Subcutaneous abdominal adipose tissue (tissue), 5 donors: ENCODE data around the gene KDELR1.
"Not testable (repeated sequence)": the region's sequence is repeated elsewhere in the genome, so short reads cannot be mapped to it uniquely, and the experiment has no call there.

Source experiments
- H3K27ac ChIP-seq: one replicate; pipeline ENCODE4 v1.7.0; 2013; ENCODE audit warnings: low read depth, mild to moderate bottlenecking, inconsistent platforms, low read length, moderate library complexity
- H3K27me3 ChIP-seq, 5 donors: one replicate each; pipeline ENCODE4 v1.7.0; 2013; ENCODE audit warnings: low read length in 5 of 5, inconsistent platforms in 1 of 5; ENCODE audit not compliant: control insufficient read depth in 5 of 5, insufficient read depth in 4 of 5
- H3K36me3 ChIP-seq, 5 donors: one replicate each; pipeline ENCODE4 v1.7.0; 2013; ENCODE audit warnings: low read length in 5 of 5; ENCODE audit not compliant: control insufficient read depth in 5 of 5, insufficient read depth in 5 of 5
- H3K4me1 ChIP-seq, 5 donors: one replicate each; pipeline ENCODE4 v1.7.0; 2013; ENCODE audit warnings: low read length in 5 of 5, mild to moderate bottlenecking in 3 of 5, moderate library complexity in 1 of 5; ENCODE audit not compliant: control insufficient read depth in 5 of 5, insufficient read depth in 5 of 5
- H3K4me3 ChIP-seq, 5 donors: one replicate each; pipeline ENCODE4 v1.7.0; 2013; ENCODE audit warnings: low read length in 5 of 5, low read depth in 1 of 5
- H3K9ac ChIP-seq, 5 donors: one replicate each; pipeline ENCODE4 v1.7.0; 2013; ENCODE audit warnings: low read length in 5 of 5, mild to moderate bottlenecking in 4 of 5, moderate library complexity in 3 of 5
- H3K9me3 ChIP-seq, 5 donors: one replicate each; pipeline ENCODE4 v1.7.0; 2013; ENCODE audit warnings: low read length in 5 of 5; ENCODE audit not compliant: control insufficient read depth in 5 of 5
- donor health status: healthy.
- donor health status: healthy.
- donor health status: healthy.
- donor health status: healthy.
- donor health status: healthy.

Gene KDELR1

GRCh38 chr19:48392006-48392344, 624 bp upstream of the KDELR1 start:
- Histone ChIP-seq H3K36me3 (peaks cover 6 to 25% (median 21%) of the 10 kb centered on the region in 5 donors), H3K4me1 (peaks cover 2 to 26% (median 17%) of the 10 kb centered on the region in 5 donors), H3K27me3 (peaks cover 31 to 44% (median 37%) of the 10 kb centered on the region in 5 donors)
- not testable (repeated sequence) for H3K9me3 ChIP-seq, H3K27ac ChIP-seq, H3K4me3 ChIP-seq, H3K9ac ChIP-seq

- Histone ChIP-seq H3K36me3 (peaks cover 6 to 36% (median 34%) of the 10 kb centered on the region in 5 donors), H3K27ac (peak overlapping the region; percentile 90), H3K9ac (peak overlapping the region; percentile 93 to 100 (median 99)), H3K9me3 (no peaks in the 10 kb centered on the region), H3K27me3 (peaks cover 17 to 29% (median 23%) of the 10 kb centered on the region in 5 donors), H3K4me1 (peaks cover 2 to 26% (median 17%) of the 10 kb centered on the region in 5 donors), H3K4me3 (peak overlapping the region; percentile 90 to 96 (median 93))
Measured at GRCh38 chr19:48390188-48391099, 907 bp downstream of the KDELR1 start.

GRCh38 chr19:48386981-48387380, 4.4 kb downstream of the KDELR1 start:
- H3K36me3 ChIP-seq, result peaks cover 6 to 69% (median 65%) of the 10 kb centered on the region in 5 donors
- H3K9me3 ChIP-seq, result no peaks in the 10 kb centered on the region
- H3K4me3 ChIP-seq, result no peak overlapping the region
- H3K27me3 ChIP-seq, result no peaks in the 10 kb centered on the region
- H3K27ac ChIP-seq, result no peak overlapping the region
- no peak overlapping the region for H3K9ac ChIP-seq
- peaks cover 2 to 18% (median 13%) of the 10 kb centered on the region in 5 donors for H3K4me1 ChIP-seq

- Histone ChIP-seq H3K4me3 (no peak overlapping the region), H3K9me3 (no peaks in the 10 kb centered on the region), H3K9ac (no peak overlapping the region), H3K4me1 (peaks cover 2 to 13% (median 8%) of the 10 kb centered on the region in 5 donors), H3K27ac (no peak overlapping the region), H3K27me3 (no peaks in the 10 kb centered on the region), H3K36me3 (peaks cover 6 to 80% (median 72%) of the 10 kb centered on the region in 5 donors)
Measured at GRCh38 chr19:48385461-48386087, 5.8 kb downstream of the KDELR1 start.

GRCh38 chr19:48382286-48382685, 9.1 kb downstream of the KDELR1 start:
- Histone ChIP-seq H3K4me1 (no peaks in the 10 kb centered on the region), H3K9ac (no peak overlapping the region), H3K36me3 (peaks cover 0 to 58% (median 52%) of the 10 kb centered on the region in 5 donors), H3K27me3 (no peaks in the 10 kb centered on the region), H3K9me3 (no peaks in the 10 kb centered on the region), H3K27ac (no peak overlapping the region), H3K4me3 (no peak overlapping the region)

- Histone ChIP-seq H3K27me3 (no peaks in the 10 kb centered on the region), H3K4me3 (no peak overlapping the region), H3K27ac (no peak overlapping the region), H3K36me3 (peaks cover 0 to 51% (median 45%) of the 10 kb centered on the region in 5 donors), H3K9me3 (no peaks in the 10 kb centered on the region), H3K9ac (no peak overlapping the region), H3K4me1 (no peaks in the 10 kb centered on the region)
Measured at GRCh38 chr19:48381178-48381950, 10.0 kb downstream of the KDELR1 start.

GRCh38 chr19:48379058-48379457, 12.3 kb downstream of the KDELR1 start:
- Histone ChIP-seq H3K4me1 (no peaks in the 10 kb centered on the region), H3K36me3 (peaks cover 0 to 30% (median 25%) of the 10 kb centered on the region in 5 donors), H3K9ac (no peak overlapping the region), H3K9me3 (no peaks in the 10 kb centered on the region), H3K27me3 (no peaks in the 10 kb centered on the region), H3K27ac (no peak overlapping the region), H3K4me3 (no peak overlapping the region)

- H3K4me3 ChIP-seq, result no peak overlapping the region
- H3K9ac ChIP-seq, result no peak overlapping the region
- H3K27ac ChIP-seq, result no peak overlapping the region
- no peaks in the 10 kb centered on the region for H3K4me1 ChIP-seq
- H3K36me3 ChIP-seq, result peaks cover 0 to 21% (median 16%) of the 10 kb centered on the region in 5 donors
- peaks cover 0 to 5% (median 0%) of the 10 kb centered on the region in 5 donors for H3K27me3 ChIP-seq
- H3K9me3 ChIP-seq, result no peaks in the 10 kb centered on the region
Measured at GRCh38 chr19:48378194-48378570, 13.2 kb downstream of the KDELR1 start.

- Histone ChIP-seq H3K9ac (no peak overlapping the region), H3K4me1 (no peaks in the 10 kb centered on the region), H3K27me3 (peaks cover 0 to 5% (median 0%) of the 10 kb centered on the region in 5 donors), H3K4me3 (no peak overlapping the region), H3K27ac (no peak overlapping the region), H3K9me3 (no peaks in the 10 kb centered on the region), H3K36me3 (no peaks in the 10 kb centered on the region)
Measured at GRCh38 chr19:48373567-48373966, 17.8 kb downstream of the KDELR1 start.
